ENCODE measurements around the gene MRGPRG.
A peak's percentile ranks its signal among the peaks of the same experiment; 100 is the strongest.
"Not testable (repeated sequence)": the region's sequence is repeated elsewhere in the genome, so short reads cannot be mapped to it uniquely, and the experiment has no call there.

The MRGPRG gene

GRCh38 chr11:3176487-3176886 lies 42.1 kb downstream of the MRGPRG start:
- no peak for DNase-seq (ENCODE audit: low read depth)

DNA sequence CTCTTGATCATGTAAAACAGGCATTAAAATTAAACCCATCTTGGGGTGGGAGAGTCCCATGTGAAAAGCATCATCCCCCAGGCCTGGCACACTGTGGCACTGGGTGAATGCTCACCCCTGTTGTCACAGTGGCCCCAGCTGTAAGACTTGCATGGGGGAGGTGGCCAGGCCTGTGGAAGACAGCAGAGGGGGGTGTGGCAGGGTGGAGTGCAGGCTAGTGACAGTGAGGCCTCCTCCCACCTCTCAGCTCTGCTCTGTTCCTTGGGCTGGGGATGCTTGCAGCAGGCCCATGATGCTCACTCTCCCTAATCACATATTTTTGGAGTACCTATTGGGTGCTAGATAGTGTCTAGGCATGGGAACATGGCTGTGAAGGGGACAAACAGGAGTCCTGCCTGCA lies 43.4 kb downstream of the MRGPRG start:
- DNase-seq (ENCODE audit: low read depth): no peak

GRCh38 chr11:3174387-3174786 lies 44.2 kb downstream of the MRGPRG start:
- no peak for DNase-seq (ENCODE audit: low read depth)

GRCh38 chr11:3173795-3174194 lies 44.8 kb downstream of the MRGPRG start:
- no peak for DNase-seq (ENCODE audit: low read depth)

- no peak for DNase-seq (ENCODE audit: low read depth)
Observed at GRCh38 chr11:3171931-3172560, 46.6 kb downstream of the MRGPRG start.

DNA sequence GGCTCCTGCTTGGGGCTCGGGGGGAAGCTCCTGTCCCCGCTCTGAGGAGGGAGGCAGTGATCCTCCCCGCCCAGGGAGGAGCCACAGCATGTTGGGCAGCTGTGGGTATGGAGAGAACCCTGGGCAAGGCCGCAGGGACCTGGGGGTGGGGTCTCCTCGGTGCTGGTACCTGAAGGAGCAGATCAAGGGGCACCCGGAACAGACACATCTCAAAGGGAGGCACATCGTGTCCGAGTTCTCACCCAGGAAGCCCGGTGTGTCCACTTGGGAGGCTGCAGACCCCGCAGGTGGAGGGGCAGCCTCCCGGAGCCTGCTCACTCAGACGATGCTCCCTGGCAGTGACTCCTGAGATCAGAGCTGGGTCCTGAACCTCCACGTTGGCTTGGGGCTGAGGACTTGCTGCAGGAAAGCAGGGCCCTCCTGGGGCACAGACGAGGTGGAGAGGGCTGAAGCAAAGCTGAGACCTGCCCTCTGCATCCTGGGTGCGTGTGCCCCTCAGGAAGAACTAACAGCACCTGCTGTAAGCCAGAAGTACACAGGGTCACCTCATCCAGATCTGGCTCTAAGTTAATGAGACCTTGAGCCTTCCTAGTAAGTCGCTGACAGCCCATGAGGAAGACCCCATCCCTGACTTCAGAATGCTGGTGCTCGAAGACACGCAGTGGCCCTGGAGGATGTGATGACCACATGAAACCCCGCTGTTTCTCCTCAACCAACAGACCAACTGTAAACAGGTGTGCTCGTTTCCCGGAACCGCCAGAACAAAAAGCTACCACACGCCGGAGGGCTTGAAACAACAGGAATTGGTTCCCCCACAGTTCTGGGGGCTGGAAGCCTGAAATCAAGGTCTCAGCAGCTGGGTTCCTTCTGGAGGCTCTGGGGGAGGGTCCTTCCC lies 47.6 kb downstream of the MRGPRG start:
- DNase-seq (ENCODE audit: low read depth): no peak

DNA sequence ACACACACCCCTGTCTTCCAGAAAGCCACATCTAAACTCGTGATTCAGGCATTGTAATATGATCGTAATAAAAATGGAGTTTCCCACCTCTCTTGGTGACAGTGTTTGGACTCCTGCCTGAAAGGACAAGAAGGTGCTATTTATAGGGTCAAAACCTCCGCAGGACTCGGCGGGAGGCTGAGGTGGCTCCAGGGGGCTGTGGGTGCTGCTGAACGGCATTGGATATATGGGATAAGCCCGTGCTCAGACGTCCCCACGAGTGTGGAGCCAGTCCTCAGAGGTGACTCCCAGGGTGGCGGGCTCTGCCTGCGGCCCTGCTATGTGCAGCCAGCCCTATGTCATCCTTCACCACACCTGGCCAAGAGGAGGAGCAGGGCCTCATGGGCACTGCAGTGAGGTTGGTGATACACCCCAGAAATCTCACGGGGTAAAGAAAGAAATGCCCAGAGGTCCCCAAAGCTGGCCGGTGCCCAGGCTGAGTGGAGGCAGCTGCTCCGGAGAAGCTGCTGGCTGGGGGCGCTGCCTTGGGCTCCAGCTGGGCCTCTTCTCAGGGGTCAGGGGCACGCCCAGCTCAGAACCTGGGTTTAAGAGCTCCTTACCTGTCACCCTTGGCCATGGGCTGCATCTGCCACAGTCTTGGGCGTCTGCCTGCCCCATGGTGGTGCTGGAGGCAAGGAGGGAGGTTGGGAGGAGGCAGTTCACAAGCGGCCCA lies 48.4 kb downstream of the MRGPRG start:
- DNase-seq (ENCODE audit: low read depth): no peak

- DNase-seq (ENCODE audit: low read depth): peak; percentile 31
Observed at GRCh38 chr11:3169255-3170043, 49.2 kb downstream of the MRGPRG start.

DNA sequence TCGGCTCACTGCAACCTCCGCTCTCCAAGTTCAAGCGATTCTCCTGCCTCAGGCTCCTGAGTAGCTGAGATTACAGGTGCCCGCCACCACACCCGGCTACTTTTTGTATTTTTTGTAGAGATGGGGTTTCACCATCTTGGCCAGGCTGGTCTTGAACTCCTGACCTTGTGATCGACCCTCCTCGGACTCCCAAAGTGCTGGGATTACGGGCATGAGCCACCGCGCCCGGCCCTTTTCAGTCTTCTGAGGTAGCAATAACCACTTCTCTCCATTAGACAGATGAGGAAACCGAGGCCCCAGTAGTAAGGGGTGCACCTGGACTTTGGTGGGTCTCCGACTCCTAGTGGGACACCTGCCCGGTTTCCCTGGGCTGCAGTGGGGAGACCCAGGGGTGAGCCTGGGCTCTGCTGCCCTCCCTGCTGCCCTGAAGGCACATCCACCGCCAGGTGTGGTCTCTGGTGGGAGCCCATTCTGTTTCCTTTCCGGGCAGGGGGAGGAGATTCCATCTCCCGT lies 49.8 kb downstream of the MRGPRG start:
- not testable (repeated sequence) for DNase-seq (ENCODE audit: low read depth)

Measured in HS-27A (cell line).